ENCODE measurements around the gene INPP5F. TPM values are rescaled to one million over a fixed set of nuclear protein-coding genes. Genes with fewer than 3 reads are reported as not detected.
A peak's percentile ranks its signal among the peaks of the same experiment; 100 is the strongest.
"Not testable (repeated sequence)": the region's sequence is repeated elsewhere in the genome, so short reads cannot be mapped to it uniquely, and the experiment has no call there.

Gene INPP5F
- total and polyA plus RNA-seq, 12 donors: 4.0 to 13.3 (median 6.4) TPM

- ATAC-seq: no peak
These were observed 23.3 kb upstream of the INPP5F start for GRCh38 chr10:119702583-119702982.

GRCh38 chr10:119703903-119704508, 21.8 kb upstream of the INPP5F start:
- intact Hi-C loops (cut with DNase I): no loop called here
- Histone ChIP-seq H3K4me3 (no peak overlapping the region), H3K36me3 (no peaks in the 10 kb centered on the region), H3K27me3 (no peaks in the 10 kb centered on the region), H3K9me3 (peaks cover 0 to 16% (median 0%) of the 10 kb centered on the region in 11 donors), H3K27ac (no peak overlapping the region), H3K4me1 (peaks cover 0 to 27% (median 0%) of the 10 kb centered on the region in 9 donors)
- no peak for TF ChIP-seq CTCF (IDR thresholded peaks at IDR 0.05)
- ATAC-seq (no peak), DNase-seq (no peak)
- WGBS, 2 donors: 85% methylated on average over 9 of the region's 9 CpGs

More at GRCh38 chr10:119702583-119702982, 23.3 kb upstream of the INPP5F start:
- DNase-seq: no peak
- Histone ChIP-seq H3K27me3 (no peaks in the 10 kb centered on the region), H3K9me3 (peaks cover 0 to 16% (median 0%) of the 10 kb centered on the region in 11 donors), H3K36me3 (no peaks in the 10 kb centered on the region), H3K4me1 (peaks cover 0 to 27% (median 0%) of the 10 kb centered on the region in 9 donors), H3K27ac (no peak overlapping the region), H3K4me3 (no peak overlapping the region)
- no peak for TF ChIP-seq CTCF (IDR thresholded peaks at IDR 0.05)
- 81 to 82% methylated on average over 2 of the region's 2 CpGs for WGBS, 2 donors
- intact Hi-C loops (cut with DNase I): no loop called here

- Histone ChIP-seq H3K4me1 (peaks cover 0 to 23% (median 0%) of the 10 kb centered on the region in 9 donors), H3K36me3 (no peaks in the 10 kb centered on the region), H3K27ac (peak overlapping the region in 1 of 10 donors; percentile 63), H3K4me3 (no peak overlapping the region), H3K9me3 (peaks cover 0 to 16% (median 0%) of the 10 kb centered on the region in 11 donors), H3K27me3 (no peaks in the 10 kb centered on the region)
- WGBS, 2 donors: 90 to 93% methylated on average over 3 of the region's 3 CpGs
- no peak for TF ChIP-seq CTCF (IDR thresholded peaks at IDR 0.05)
- intact Hi-C loops (cut with DNase I): no loop called here
- ATAC-seq: no peak
- DNase-seq: no peak
These were observed 20.4 kb upstream of the INPP5F start for GRCh38 chr10:119705434-119705831.

- no peak for TF ChIP-seq CTCF (IDR thresholded peaks at IDR 0.05)
- 74 to 75% methylated on average over 7 of the region's 7 CpGs for WGBS, 2 donors
These were observed 19.1 kb upstream of the INPP5F start for GRCh38 chr10:119706521-119707278.

GRCh38 chr10:119707331-119707730, 18.5 kb upstream of the INPP5F start:
- H3K9me3 ChIP-seq: peaks cover 0 to 16% (median 0%) of the 10 kb centered on the region in 11 donors
- DNase-seq; H3K4me3 ChIP-seq; ATAC-seq; intact Hi-C loops (cut with DNase I); H3K36me3 ChIP-seq; H3K27ac ChIP-seq; H3K27me3 ChIP-seq: not testable (repeated sequence)
- H3K4me1 ChIP-seq: peaks cover 0 to 18% (median 0%) of the 10 kb centered on the region in 9 donors
- 84 to 91% methylated on average over 5 of the region's 5 CpGs for WGBS, 2 donors

More at GRCh38 chr10:119706521-119707278, 19.1 kb upstream of the INPP5F start:
- peaks cover 0 to 16% (median 0%) of the 10 kb centered on the region in 11 donors for H3K9me3 ChIP-seq
- intact Hi-C loops (cut with DNase I): no loop called here
- H3K27me3 ChIP-seq: no peaks in the 10 kb centered on the region
- no peaks in the 10 kb centered on the region for H3K36me3 ChIP-seq
- peaks cover 0 to 21% (median 0%) of the 10 kb centered on the region in 9 donors for H3K4me1 ChIP-seq
- ATAC-seq: no peak
- no peak for DNase-seq
- no peak overlapping the region for H3K4me3 ChIP-seq
- no peak overlapping the region for H3K27ac ChIP-seq

- H3K4me1 ChIP-seq; ATAC-seq; H3K27me3 ChIP-seq; H3K27ac ChIP-seq; DNase-seq; intact Hi-C loops (cut with DNase I); H3K36me3 ChIP-seq; H3K4me3 ChIP-seq: not testable (repeated sequence)
- 66 to 80% methylated on average over 1 of the region's 1 CpG for WGBS, 2 donors
- peaks cover 0 to 16% (median 0%) of the 10 kb centered on the region in 11 donors for H3K9me3 ChIP-seq
These were observed 14.9 kb upstream of the INPP5F start for GRCh38 chr10:119710935-119711334.
